ENCODE data around the gene PPP6C.

The PPP6C gene

GRCh38 chr9:125106285-125106893, 83.2 kb downstream of the PPP6C start:
- Histone ChIP-seq H3K27ac (no peak overlapping the region), H3K4me3 (no peak overlapping the region)

- no peak overlapping the region for H3K4me3 ChIP-seq
- H3K27ac ChIP-seq, result no peak overlapping the region
Measured at GRCh38 chr9:125103770-125104460, 85.7 kb downstream of the PPP6C start.

DNA sequence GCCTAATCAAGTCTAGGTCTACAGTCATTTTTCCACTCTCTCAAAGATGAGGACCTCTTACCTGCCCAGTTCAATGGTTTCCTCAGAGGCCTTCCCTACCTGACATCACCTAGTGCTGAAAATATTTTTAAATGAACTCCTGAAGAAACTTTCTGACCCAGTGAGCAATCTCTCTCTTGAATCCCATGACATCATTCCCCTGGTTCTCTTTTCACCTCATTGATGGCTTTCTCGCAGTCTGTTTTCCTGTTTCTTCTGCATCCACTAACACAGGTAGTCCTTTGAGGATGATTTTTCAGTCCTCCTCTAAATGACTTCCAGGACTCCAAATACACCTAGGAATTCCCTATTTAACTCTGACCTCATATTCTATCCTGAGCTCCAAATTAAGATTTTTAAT, 86.6 kb downstream of the PPP6C start:
- no peak overlapping the region for H3K4me3 ChIP-seq
- H3K27ac ChIP-seq, result no peak overlapping the region

GRCh38 chr9:125100822-125101221, 88.8 kb downstream of the PPP6C start:
- no peak overlapping the region for H3K27ac ChIP-seq
- no peak overlapping the region for H3K4me3 ChIP-seq

DNA sequence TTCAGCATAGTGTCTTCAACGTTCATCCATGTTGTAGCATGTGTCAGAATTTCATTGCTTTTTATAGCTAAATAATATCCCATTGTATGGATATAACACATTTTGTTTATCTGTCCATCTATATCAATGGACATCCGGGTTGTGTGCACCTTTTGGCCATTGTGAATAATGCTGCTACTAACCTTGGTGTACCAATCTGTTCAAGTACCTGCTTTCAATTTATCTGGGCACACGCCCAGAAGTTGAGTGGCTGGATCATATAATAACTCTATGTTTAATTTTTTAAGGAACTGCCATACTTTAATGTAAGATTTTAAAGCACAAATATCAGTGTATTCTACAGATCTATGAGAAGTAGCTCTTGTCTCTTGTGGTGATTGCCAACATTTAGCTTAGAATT, 89.8 kb downstream of the PPP6C start:
- Histone ChIP-seq H3K27ac (no peak overlapping the region), H3K4me3 (no peak overlapping the region)
